Stimulated activated CD4-positive, alpha-beta T cell treated with anti-CD3 and anti-CD28 coated beads, Interleukin-2, amount 100 ng/mL, for 24 hours (primary cell): ENCODE data around the gene CHD9NB.
"Not testable (repeated sequence)": the region's sequence is repeated elsewhere in the genome, so short reads cannot be mapped to it uniquely, and the experiment has no call there.

Experiments
- DNase-seq, 2 donors: peaks; one replicate each; pipeline ENCODE4 v3.0.0-alpha.2; 2020

The CHD9NB gene

DNA sequence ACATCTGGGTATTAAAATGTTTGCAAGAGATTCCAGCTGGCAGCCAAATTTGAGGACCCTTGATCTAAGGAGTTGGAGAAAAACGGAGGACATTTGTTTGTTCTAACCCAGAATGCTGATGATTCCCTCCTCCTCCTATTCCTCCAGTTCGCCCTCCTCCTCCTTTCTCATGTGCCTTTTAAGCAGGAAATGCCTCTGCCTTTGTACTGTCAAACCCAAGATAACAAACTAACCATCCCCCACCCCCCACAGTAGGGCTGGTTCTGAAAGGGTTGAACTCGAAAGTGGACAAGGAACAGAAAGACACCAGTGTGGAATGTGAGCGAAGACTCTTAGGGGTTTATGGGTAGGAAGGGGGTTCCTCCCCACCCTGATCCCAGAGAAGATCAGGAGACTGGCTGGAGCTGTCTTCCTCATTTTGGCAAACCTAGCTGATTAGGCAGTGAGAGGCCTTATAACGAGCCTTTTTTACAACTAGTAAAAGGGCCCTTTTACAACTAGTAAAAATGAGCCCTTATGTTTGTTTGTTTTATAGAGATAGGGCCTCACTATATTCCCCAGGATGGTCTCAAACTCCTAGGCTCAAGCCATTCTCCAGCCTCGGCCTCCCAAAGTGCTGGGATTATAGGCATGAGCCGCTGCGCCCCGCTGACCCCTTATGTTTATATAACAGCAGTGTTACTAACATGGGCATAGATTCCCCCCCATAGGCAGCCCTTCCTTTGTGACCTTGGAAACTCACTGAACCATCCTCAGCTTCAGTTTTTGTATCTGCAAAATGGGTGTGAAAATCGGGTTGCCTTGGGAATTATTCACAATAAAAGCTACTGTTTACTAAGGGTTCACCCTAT is 3.1 kb upstream of the CHD9NB start:
- DNase-seq = peak in 1 of 2 donors; percentile 7

DNA sequence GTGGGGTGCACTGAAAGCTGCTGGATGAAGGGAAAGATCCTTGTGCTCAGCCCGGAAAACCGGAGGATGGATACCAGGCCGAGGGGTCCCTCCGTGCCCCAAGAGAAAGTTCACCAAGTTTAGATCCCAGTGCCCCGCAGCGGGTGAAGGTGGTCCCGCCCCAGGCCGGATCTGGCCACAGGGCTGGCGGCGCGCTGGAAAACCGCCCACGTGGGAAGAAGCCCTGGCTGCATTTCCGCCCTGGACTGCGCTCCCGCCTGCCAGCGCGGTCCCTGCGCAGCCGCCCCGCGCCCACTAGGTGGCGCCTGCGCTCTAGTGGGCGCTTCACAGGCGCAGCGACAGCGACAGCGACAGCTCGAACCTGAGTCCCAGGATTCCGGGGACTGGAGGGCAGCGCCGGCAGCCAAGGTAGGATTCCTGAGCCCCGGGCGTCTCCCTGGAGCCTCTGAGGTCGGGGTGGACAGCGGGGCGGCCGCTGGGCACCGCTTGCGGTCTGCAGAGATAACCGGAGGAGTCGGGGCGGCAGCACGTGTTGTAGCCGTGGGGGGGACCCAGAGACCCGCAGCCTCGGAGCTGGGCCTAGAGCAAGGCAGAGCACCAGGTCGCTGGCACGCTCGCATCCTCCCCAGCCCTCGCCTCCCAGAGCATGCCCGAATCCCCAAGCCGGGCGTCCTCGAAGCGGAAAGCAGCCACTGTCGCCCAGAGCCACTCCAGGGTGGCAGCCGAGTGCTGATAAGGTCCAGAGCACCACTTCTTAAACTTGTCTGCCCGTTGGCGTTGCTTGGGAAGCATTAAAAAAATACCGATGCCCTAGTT is 2.2 kb upstream of the CHD9NB start, which contains the start of gene CHD9:
Gene CHD9, plus strand, starts transcription at position 322 of the 816 bp plus-strand sequence. CDS start 101,099 bp downstream, outside the sequence.
- DNase-seq = peak; percentile 73 to 80

DNA sequence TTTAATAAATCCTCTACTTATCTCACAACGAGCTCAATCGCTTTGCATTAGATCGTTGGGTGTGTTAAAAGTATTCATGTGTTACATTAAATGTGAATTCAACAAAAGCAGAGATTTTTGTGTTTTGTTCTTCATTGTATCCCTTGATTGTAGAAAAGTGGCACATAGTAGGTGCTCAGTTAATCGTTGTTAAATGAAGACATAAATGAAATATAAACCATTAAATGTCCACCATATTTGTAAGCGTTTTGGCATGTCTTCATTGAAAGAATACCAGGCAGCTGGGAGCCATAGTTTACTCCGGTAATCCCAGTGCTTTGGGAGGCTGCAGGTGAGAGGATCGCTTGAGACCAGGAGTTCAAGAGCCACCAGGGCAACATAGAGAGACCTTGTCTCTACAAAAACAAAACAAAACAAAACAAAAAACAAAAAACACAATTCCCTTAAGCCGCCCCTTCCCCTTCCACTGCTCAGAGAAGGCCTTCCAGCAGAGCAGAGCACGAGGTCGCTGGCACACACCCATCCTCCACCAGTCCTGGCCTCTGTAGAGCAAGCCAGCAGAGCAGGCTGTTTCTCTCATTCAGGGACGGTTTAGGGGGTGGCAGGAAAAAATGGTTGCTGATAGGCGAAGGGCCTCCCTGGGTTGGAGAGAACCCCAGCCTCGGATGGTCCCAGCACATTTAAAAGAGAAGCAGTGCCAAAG is 1.4 kb upstream of the CHD9NB start:
- peak in 1 of 2 donors; percentile 19 for DNase-seq

DNA sequence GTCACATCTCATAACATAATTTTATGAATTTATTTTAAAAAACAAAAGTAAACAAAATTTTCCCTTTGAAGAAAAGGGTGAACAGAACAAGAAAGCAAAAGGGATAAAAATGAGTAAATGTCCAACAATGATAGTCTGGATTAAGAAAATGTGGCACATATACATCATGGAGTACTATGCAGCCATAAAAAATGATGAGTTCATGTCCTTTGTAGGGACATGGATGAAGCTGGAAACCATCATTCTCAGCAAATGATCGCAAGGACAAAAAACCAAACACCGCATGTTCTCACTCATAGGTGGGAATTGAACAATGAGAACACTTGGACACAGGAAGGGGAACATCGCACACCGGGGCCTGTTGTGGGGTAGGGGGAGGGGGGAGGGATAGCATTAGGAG is 1.4 kb downstream of the CHD9NB start:
- DNase-seq = not testable (repeated sequence)

DNA sequence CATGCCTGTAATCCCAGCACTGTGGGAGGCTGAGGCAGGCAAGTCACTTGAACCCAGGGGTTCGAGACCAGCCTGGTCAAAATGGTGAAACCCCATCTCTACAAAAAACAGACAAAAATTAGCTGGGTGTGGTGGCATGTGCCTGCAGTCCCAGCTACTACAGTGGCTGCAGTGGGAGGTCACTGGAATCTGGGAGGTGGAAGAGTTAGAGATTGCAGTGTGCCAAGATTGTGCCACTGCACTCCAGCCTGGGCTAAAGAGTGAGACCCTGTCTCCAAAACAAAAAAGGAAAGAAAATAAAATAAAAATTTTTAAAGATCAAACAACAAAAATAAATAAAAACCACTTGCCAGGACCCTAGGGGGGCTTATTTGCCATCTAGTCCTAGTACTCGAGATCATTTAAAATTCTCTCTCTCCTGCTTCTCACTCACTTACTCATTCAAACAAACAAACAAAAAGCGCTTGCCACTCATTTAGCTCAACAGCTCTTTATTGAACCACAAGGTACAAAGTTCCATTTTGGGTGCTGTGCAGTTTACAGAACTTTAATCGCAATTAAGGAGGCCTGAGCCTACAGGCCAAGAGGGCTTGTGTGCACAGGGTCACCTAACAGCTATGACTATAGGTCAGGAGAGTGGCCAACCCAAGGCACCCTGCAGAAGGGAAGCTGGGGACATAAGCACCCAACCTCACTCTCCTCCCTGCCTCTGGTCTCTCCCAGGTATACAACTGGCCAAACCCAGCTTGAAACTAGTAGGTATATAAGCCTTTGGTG is 4.4 kb downstream of the CHD9NB start:
- no peak for DNase-seq

DNA sequence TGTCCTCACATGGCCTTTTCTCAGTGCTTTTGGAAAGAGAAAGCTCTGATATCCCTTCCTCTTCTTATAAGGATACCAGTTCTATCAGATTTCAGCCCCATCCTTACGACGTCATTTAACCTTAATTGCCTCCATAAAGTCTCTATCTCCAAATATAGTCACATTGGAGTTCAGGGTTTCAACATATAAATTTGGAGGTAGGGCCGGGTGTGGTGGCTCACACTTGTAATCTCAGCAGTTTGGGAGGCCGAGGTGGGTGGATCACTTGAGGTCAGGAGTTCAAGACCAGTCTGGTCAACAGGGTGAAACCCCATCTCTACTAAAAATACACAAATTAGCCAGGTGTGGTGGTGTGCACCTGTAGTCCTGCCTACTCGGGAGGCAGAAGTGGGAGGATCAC is 5.2 kb downstream of the CHD9NB start:
- not testable (repeated sequence) for DNase-seq

DNA sequence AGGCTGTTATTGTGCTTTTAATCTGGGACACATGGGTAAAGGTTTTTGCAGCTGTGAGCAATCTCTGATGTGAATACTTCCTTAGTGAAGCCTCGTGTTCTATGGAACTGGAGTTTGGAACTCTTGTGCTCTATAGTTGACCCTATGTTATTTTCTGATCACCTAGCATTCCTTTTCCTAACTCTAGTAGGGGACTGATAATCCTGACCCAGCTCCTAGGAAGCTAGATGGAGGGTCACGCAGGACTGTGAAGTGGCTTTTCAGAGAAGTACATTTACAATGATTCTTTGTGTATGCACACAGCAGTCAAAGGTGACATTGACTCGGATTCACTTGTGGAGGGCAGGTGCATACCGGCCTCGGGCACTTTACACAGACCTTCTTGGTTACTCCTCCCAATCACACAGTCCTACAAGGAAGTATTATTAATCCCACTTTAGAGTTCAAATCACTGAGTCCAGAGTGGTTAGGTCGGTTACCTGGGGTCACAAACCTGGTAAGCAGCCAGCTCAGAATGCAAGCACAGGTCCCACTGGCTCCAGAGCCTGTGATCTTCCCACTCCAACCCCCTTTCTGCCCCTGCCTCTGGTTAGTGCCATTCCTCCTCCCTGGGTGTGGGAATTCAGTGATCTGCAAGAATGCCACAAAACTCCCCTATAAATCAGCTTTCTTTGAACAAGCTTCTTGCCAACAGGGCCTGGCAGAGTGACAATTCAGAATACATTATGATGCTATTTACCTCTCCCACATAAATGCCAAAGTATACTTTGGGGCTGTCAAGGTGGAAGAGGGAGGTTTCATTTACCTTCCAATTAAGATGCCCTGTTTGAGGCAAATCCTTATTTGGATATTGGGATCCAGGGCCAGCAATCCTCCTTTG is 7.1 kb downstream of the CHD9NB start:
- DNase-seq = no peak

DNA sequence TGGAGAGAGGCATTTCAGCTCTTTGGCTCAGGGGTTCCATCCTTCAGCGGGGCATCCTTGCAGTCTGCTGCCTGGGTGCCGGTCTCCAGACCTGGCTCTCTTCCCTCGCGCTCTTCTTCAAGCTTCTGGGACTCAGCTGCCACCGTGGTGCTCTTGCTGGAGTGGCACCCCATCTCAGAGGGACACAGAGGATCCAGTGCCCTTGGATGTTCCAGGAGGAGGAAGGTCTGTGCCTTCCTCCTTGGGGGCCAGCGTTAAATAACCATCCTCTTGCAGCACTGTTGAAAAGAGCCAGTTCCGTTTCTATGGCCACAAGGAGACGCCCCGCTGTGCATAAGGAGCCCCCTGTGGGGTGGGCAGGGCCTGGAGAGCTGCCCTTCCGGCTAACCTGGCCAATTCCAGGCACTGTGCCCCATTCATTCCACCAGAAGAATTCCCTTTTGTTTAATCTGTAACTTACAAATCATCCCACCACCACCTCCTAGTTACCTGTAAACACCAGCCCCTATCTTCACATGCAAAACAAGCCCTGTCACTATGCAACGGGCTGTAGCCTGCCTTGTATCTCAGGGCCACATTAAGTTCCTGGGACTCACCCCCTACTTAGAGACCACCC is 8.6 kb downstream of the CHD9NB start:
- DNase-seq = no peak

DNA sequence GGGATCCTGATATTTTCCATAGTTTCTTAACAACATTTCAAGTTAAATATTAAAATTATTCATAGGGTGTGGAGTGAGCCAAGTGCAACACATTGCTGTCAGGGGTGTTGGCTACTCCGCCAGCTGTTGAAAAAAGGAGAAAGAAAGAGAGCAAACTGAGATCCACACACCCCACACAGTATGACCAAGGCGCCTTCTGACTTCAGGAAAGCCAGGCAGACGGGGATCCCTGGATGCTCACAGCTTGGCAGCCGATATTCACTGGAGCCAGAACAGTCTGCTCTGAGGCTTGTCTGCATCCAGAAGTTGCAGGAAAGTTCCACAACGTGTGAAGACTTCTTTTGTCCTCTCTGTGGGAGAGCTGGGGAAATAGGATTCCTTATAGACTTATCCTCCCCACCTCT is 9.3 kb downstream of the CHD9NB start:
- DNase-seq = no peak

DNA sequence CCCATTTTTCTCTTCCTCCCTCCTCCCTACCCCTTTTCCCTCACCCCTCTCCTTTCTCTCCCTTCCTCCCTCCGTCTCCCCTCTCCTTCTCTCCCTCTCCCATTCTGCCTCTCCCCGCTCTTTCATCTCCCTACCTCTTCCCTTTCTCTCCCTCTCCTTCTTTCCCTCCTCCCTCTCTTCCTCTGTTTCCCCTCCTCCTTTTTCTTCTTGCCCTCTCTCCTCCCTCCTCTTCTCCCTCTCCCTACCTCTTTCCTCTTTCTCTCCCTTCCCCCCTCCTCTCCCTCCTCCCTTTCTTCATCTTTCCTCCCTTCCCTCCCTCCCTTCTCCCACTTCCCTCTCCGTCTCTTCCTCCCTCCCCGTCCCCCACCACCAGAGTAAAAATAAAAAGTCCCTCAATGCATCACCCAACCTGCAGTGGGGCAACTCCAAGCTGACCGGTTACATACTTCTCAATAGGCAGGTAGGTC is 10.4 kb downstream of the CHD9NB start:
- DNase-seq = no peak

DNA sequence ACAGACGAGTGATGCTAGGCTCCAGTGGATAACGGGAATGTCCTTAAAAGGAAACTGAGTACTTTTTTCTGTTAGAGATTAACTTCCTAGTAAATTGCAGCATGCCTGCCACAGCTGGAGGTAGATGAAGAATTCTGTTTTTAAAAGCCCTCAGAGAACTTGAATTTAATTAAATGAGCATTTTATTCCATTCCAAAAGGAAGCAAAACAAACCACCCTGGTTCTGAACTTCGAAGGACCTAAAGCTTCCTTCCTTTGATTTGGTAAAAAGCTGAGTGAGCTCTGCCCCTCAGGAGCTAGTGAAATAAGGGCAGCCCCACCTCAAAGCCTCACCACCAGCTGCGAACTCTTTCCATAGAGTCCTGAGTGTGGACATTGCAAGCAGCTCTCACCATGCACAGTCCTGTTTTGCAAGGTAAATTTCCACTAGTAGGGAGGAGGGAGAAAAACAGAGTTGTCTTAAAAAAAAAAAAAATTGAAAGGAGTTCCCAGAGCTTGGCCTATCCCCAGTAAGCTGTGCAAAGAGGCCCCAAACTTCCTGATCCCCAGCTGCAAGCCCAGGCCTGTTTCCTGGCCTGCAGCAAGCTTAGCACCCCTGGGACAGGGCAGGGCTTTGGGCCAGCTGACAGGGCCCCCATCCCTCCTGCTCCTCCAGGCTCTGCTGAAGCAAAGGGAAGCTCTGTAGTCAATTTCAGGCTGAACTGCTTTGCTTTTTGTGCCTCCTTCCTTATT is 11.2 kb downstream of the CHD9NB start:
- DNase-seq = no peak

DNA sequence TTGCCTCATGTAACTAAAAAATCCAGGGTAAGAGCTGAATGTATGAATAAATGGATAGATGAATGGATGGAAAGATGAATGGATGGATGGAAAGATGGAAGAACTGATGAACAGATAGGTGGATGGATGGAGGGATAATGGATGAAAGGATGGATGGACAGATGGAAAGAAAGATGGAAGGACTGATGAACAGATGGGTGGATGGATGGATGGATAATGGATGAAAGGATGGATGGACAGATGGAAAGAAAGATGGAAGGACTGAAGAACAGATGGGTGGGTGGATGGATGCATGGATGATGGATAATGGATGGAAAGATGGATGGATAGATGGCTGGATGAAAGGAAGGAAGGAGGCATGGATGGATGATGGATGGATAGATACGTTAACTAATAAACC is 11.9 kb downstream of the CHD9NB start:
- no peak for DNase-seq

DNA sequence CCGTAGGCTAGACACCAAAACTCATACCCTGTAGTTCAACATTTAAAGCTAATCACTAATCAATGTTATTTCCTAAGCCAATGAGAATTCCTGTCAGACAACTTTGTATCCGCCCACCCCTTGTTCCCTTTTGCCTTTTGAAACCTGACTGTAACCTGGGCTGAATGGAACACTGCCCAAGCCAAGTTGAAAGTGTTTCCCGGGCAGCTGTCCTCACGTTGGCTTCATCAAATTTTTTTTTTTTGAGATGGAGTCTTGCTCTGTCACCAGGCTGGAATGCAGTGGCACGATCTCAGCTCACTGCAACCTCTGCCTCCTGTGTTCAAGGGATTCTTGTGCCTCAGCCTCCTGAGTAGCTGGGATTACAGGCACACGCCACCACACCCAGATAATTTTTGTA is 16.0 kb downstream of the CHD9NB start:
- not testable (repeated sequence) for DNase-seq

DNA sequence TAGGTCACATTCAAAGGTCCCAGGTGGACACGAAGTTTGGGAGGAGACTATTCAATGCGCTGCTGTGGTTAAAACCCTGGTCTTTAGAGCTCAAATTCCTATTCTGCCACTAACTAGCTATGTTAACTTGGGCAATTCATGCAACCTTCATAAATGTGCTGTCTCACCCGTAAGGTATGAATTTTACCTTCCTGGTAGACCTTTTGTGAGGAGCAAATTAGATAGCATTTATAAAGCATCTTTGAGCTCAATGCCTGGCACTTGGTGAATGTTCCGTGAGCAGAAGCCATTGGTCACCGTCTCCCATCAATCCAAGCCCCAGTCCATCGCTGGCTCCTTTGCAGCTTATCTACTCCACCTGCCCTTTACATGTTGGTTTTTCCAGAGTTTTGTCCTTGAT is 16.6 kb downstream of the CHD9NB start:
- no peak for DNase-seq

DNA sequence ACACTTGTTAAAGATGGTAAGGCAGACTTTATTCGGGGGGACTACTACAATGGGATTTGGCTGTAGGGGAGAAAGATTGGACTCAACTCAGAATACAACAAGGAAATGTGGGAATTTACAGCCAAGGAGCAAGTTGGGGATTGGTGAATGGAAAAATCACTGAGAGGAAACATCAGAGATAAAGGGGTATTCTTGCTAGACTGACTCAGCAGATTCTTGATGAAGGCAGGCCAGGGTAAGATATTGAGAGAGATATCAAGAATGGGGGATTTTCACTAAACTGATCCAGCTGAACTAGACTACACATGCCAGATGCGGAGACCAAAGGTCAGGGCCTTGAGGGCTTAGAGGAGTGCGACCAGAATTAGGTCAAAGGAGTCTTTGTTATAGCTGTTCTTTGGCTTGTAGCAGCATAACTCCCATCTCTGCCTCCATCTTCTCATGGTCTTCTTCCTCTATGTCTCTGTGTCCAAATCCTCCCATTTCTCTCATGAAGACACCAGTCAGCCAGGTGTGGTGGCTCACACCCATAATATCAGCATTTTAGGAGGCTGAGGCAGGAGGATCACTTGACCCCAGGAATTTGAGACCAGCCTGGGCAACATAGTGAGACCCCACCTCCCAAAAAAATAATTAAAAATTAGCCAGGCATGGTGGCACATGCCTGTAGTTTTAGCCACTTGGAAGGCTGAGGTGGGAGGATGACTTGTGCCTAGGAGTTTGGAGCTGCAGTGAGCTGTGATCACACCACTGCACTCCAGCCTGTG is 17.3 kb downstream of the CHD9NB start:
- no peak for DNase-seq

DNA sequence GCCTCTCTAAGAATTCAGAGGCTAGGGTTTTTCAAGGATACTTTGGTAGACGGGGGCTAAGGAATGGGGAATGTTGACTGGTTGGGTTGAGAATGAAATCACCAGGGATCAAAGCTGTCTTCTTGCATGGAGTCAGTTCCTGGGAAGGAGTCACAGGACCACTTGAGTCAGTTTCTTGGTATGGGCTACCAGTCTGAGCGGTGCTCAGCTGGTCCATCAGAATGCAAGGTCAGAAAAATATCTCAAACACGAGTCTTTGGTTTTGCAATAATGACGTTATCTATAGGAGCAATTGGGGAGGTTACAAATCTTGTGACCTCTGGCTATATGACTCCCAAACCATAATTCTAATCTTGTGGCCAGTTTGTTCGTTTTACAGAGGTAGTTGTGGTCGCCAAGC is 18.4 kb downstream of the CHD9NB start:
- no peak for DNase-seq

DNA sequence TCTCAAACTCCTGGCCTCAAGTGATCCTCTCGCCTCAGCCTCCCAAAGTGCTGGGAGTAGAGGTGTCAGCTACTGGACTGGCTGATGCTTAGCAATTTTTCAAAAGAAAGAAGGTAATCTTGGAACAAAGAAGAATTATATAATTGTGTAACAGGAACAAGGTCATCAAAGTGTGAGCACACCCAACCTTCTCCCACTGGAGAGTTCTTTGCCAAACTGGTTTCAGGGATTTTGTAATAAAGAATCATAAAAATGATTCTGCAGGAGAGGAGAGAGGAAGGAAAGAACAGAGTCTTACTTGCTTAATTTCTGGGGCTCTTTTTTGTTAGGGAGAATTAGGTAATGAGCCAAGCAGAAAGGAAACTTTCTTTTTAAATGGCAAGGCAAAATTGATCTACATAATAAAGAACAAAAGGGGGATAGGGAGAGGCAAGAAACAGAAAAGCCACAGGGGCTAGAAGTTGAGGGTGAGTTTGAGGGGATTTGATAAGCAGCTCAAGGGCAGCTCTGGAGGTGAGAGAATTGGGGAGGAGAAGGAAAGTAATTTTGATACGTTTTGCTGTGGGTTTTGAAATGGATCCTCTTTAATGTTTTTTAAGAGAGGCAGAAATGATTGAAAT is 21.3 kb downstream of the CHD9NB start:
- no peak for DNase-seq

DNA sequence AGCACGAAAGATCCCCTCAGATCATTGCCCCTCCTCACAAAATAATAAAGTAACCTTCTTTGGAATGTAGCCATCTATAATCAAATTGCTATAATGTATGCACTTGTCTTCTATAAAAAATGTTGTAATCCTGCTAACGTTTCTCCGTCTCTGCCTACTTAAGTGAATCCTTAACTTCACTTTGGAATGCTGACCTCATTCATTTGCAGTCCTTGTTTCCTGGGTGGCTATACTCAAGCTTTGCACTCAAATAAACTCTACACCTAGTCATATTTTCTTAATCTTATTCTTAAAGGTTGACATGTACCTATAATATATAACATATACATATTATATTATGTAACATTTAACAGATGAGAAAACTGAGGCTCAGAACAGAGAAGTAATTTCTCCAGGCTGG is 22.7 kb downstream of the CHD9NB start:
- no peak for DNase-seq

DNA sequence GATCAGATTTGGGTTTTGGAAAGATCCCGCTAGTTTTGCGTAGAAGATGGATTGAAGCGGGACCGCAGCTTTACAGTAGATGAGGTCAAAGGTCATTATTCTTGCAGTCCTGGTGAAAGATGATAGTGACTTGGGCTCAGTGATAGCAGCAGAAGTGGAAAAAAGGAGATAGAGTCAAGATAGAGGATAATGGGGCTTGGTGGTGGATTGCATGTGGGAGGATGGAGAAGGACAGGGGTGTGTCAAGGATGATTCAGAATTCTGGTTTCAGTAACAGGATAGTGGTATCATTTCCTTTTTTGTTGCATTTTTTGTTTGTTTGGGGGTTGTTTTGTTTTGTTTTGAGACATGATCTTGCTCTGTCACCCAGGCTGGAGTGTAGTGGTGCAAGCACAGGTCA is 28.7 kb downstream of the CHD9NB start:
- DNase-seq = no peak
